SU-DHL-6 (cell line): ENCODE data around the gene NDUFS1.
"Not testable (repeated sequence)": the region's sequence is repeated elsewhere in the genome, so short reads cannot be mapped to it uniquely, and the experiment has no call there.

Experiments
- H2AFZ ChIP-seq: fragments of 200-600 bp; sonication (generic); 2 replicates; pipeline ENCODE4 v1.6.1; 2014; ENCODE audit warnings: low read depth, mild to moderate bottlenecking, moderate library complexity, mixed read lengths, antibody characterized with exemption, low read length; ENCODE audit not compliant: severe bottlenecking
- H3F3A ChIP-seq: fragments of 200-600 bp; shearing (Covaris generic); 2 replicates; pipeline ENCODE4 v1.6.0; 2016; ENCODE audit warnings: antibody characterized with exemption, mild to moderate bottlenecking; ENCODE audit not compliant: insufficient read depth
- H3K27ac ChIP-seq: fragments of 200-600 bp; sonication (generic); 2 replicates; pipeline ENCODE4 v1.5.1; 2016; ENCODE audit warnings: low read depth, mild to moderate bottlenecking, low read length, moderate library complexity, mixed read lengths
- H3K27me3 ChIP-seq: fragments of 200-600 bp; sonication (generic), shearing (Covaris generic); 2 replicates; pipeline ENCODE4 v1.6.0; 2014; ENCODE audit warnings: mild to moderate bottlenecking, low read length
- H3K36me3 ChIP-seq: fragments of 200-600 bp; sonication (generic); 2 replicates; pipeline ENCODE4 v1.6.1; 2014; ENCODE audit warnings: mild to moderate bottlenecking, low read length, mixed read lengths
- H3K4me2 ChIP-seq: fragments of 300-600, 200-600 bp; shearing (Covaris generic), sonication (generic); 2 replicates; pipeline ENCODE4 v1.6.0; 2014; ENCODE audit warnings: low read length, low read depth, mild to moderate bottlenecking; ENCODE audit not compliant: poor library complexity, severe bottlenecking
- H3K4me3 ChIP-seq: fragments of 200-600 bp; sonication (generic); 2 replicates; pipeline ENCODE4 v1.5.1; 2014; ENCODE audit warnings: antibody characterized with exemption, low read length, mild to moderate bottlenecking, mixed read lengths; ENCODE audit not compliant: insufficient read depth, poor library complexity, severe bottlenecking
- H3K79me2 ChIP-seq: fragments of 200-600 bp; sonication (generic); 2 replicates; pipeline ENCODE4 v1.6.1; 2014; ENCODE audit warnings: mild to moderate bottlenecking, low read length, moderate library complexity; ENCODE audit not compliant: insufficient read depth
- H3K9ac ChIP-seq: fragments of 200-600 bp; sonication (generic); 2 replicates; pipeline ENCODE4 v1.7.0; 2014; ENCODE audit warnings: mild to moderate bottlenecking, low read length
- H3K9me2 ChIP-seq: fragments of 200-600 bp; sonication (generic); replicated peaks from 2 replicates; pipeline ENCODE4 v1.6.1; 2014; ENCODE audit warnings: low read length; ENCODE audit not compliant: insufficient read depth
- H3K9me3 ChIP-seq: fragments of 200-600 bp; sonication (generic); 2 replicates; pipeline ENCODE4 v1.6.1; 2014; ENCODE audit warnings: low read length, mixed read lengths; ENCODE audit not compliant: insufficient read depth
- H4K20me1 ChIP-seq: fragments of 200-600 bp; sonication (generic); 2 replicates; pipeline ENCODE4 v1.6.1; 2014; ENCODE audit warnings: low read depth, mild to moderate bottlenecking, antibody characterized with exemption, low read length, moderate library complexity, mixed read lengths
- EZH2phosphoT487 ChIP-seq: fragments of 200-600 bp; sonication (generic), shearing (Covaris generic); conservative IDR thresholded peaks from 2 replicates; pipeline ENCODE4 v1.6.1; 2018; ENCODE audit warnings: mild to moderate bottlenecking, antibody characterized with exemption, low read length, moderate library complexity, mixed read lengths
- TF ChIP-seq, protein P1 (sequence below): fragments of 200-600 bp; sonication (generic); IDR thresholded peaks from one replicate; pipeline ENCODE4 v1.5.1; 2017; ENCODE audit warnings: antibody characterized with exemption, mild to moderate bottlenecking, low read length, moderate library complexity; ENCODE audit not compliant: insufficient read depth, poor library complexity, severe bottlenecking

The NDUFS1 gene

DNA sequence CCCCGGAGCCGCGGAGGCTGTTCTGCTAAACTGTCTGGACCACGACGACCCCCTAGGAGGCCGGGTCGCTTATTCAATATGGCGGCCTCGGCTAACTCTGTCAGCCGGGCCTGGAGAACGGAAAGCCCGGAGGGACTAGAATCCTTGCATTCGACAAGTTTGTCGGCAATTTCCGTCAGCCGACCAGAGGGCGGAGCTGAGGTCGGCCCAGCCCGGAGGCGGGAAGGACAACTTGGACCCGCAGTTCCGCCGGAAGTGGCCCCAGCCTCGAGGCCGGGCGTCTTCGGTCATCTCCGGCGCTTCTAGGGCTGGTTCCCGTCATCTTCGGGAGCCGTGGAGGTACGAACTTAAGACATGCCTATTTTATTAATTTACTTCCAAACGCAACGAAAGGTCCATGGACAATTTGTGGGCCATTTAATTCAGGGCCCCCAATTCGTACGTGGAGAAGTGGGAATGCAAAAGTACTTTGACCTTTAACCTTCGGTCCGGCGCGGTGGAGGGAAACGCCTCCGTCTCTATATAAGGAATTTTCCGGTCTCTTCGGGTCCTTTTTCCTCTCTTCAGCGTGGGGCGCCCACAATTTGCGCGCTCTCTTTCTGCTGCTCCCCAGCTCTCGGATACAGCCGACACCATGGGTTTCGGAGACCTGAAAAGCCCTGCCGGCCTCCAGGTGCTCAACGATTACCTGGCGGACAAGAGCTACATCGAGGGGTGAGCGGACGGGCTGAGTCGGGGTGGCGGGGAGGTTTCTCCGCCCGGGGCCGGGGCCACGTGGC, at the start of gene NDUFS1, which contains the start of gene EEF1B2:
Gene NDUFS1, minus strand, starts transcription at position 99 of the 779 bp plus-strand sequence. CDS start 5,766 bp downstream, outside the sequence.
Gene EEF1B2, plus strand, starts transcription at position 550 of the 779 bp plus-strand sequence. Its CDS starts 85 bp downstream, at position 635.
- Histone ChIP-seq H3K9ac (peak within 1 kb of the TSS; percentile 90), H3F3A (peaks cover 42% of the 10 kb centered on the region), H3K9me3 (no peaks in the 10 kb centered on the region), H3K9me2 (no peaks in the 10 kb centered on the region), H3K4me3 (peak within 1 kb of the TSS; percentile 89), H3K27ac (peak within 1 kb of the TSS; percentile 80), H3K27me3 (no peaks in the 10 kb centered on the region), H3K36me3 (peaks cover 35% of the 10 kb centered on the region), H3K4me2 (peak within 1 kb of the TSS; percentile 94), H3K79me2 (peaks cover 85% of the 10 kb centered on the region), H4K20me1 (peaks cover 5% of the 10 kb centered on the region; the same call in 1 of the 2 replicates), H2AFZ (peak within 1 kb of the TSS; percentile 80)
- no peak for TF ChIP-seq EZH2phosphoT487
- TF ChIP-seq, protein P1, sequence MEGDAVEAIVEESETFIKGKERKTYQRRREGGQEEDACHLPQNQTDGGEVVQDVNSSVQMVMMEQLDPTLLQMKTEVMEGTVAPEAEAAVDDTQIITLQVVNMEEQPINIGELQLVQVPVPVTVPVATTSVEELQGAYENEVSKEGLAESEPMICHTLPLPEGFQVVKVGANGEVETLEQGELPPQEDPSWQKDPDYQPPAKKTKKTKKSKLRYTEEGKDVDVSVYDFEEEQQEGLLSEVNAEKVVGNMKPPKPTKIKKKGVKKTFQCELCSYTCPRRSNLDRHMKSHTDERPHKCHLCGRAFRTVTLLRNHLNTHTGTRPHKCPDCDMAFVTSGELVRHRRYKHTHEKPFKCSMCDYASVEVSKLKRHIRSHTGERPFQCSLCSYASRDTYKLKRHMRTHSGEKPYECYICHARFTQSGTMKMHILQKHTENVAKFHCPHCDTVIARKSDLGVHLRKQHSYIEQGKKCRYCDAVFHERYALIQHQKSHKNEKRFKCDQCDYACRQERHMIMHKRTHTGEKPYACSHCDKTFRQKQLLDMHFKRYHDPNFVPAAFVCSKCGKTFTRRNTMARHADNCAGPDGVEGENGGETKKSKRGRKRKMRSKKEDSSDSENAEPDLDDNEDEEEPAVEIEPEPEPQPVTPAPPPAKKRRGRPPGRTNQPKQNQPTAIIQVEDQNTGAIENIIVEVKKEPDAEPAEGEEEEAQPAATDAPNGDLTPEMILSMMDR, result no peak

DNA sequence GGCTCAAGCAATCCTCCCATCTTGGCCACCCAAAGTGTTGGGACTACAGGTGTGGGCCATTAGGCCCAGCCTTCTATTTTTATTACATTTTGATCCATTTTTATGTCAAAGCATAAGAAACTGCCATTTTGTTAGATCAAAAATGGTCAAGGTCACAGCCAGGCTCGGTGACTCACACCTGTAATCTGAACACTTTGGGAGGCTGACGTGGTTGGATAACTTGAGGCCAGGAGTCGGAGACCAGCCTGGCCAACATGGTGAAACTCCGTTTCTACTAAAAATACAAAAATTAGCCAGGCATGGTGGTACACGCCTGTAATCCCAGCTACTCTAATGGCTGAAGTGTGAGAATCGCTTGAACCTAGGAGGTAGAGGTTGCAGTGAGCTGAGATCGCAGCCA, 49.7 kb upstream of the NDUFS1 start:
- Histone ChIP-seq H3K36me3 (no peaks in the 10 kb centered on the region), H3K4me2 (no peak overlapping the region), H4K20me1 (no peaks in the 10 kb centered on the region), H3K27ac (no peak overlapping the region), H3F3A (no peaks in the 10 kb centered on the region), H3K9me3 (no peaks in the 10 kb centered on the region), H3K9me2 (no peaks in the 10 kb centered on the region), H3K4me3 (no peak overlapping the region), H3K27me3 (no peaks in the 10 kb centered on the region), H2AFZ (no peak overlapping the region), H3K79me2 (no peaks in the 10 kb centered on the region), H3K9ac (no peak overlapping the region)
- TF ChIP-seq, protein P1, result no peak
- no peak for TF ChIP-seq EZH2phosphoT487

DNA sequence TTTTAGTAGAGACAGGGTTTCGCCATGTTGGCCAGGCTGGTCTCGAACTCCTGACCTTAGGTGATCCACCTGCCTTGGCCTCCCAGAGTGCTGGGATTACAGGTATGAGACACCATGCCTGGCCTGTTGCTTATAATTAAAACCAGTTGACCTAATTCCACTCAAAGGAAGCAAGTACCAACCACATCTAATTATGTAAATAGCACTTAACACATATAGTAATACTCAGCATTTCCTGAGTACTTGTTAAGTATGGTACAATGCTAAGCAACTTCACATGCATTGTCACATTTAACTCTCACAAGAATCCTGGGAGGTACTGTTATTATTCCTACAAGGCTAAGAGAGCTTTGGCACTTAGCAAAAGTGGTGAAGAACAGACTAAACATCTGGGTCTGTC, 48.1 kb upstream of the NDUFS1 start:
- not testable (repeated sequence) for H3K36me3 ChIP-seq, H2AFZ ChIP-seq, H3K4me3 ChIP-seq, H3K79me2 ChIP-seq, H3K4me2 ChIP-seq, H3F3A ChIP-seq, H3K9me2 ChIP-seq, H3K27ac ChIP-seq, H3K27me3 ChIP-seq, H3K9ac ChIP-seq, H3K9me3 ChIP-seq, H4K20me1 ChIP-seq

DNA sequence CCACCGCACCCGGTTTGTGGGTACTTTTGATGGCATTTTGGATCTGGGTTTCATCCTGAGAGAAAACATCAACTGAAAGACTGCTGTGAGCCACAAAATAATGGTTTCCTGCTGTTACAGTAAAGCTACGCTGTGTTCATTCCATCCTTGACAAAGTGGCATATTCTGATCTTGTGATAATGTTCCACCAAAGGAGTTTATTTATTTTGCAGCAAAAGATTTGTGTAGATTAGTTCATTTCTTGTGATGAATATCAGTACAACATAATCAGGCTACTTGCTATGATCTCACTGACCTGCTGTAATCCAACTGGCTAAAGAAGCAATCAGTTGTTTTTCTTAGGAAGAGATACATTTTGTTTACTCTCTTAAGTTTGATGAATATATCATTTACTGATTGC, 45.5 kb upstream of the NDUFS1 start:
- H3K4me3 ChIP-seq, result no peak overlapping the region
- H3K79me2 ChIP-seq, result no peaks in the 10 kb centered on the region
- H2AFZ ChIP-seq, result no peak overlapping the region
- H3K36me3 ChIP-seq, result no peaks in the 10 kb centered on the region
- H3K9me2 ChIP-seq, result no peaks in the 10 kb centered on the region
- no peak overlapping the region for H3K4me2 ChIP-seq
- H3K27me3 ChIP-seq, result no peaks in the 10 kb centered on the region
- no peaks in the 10 kb centered on the region for H4K20me1 ChIP-seq
- no peak for TF ChIP-seq EZH2phosphoT487
- TF ChIP-seq, protein P1, result no peak
- H3K9ac ChIP-seq, result no peak overlapping the region
- no peaks in the 10 kb centered on the region for H3K9me3 ChIP-seq
- H3K27ac ChIP-seq, result no peak overlapping the region
- no peaks in the 10 kb centered on the region for H3F3A ChIP-seq
